DOHH2 (cell line): Measurements from ENCODE around the gene ALG2.

Source experiments
- H3F3A ChIP-seq: fragments of 200-600 bp; sonication (generic), shearing (Covaris generic); 2 replicates; pipeline ENCODE4 v1.6.0; 2016; ENCODE audit warnings: antibody characterized with exemption, mild to moderate bottlenecking; ENCODE audit not compliant: control insufficient read depth, insufficient read depth
- H3K27ac ChIP-seq: fragments of 200-600 bp; sonication (generic); 2 replicates; pipeline ENCODE4 v1.5.1; 2014; ENCODE audit warnings: low read depth, mild to moderate bottlenecking, low read length, moderate library complexity
- H3K27me3 ChIP-seq: fragments of 200-600 bp; sonication (generic); 2 replicates; pipeline ENCODE4 v1.6.1; 2014; ENCODE audit warnings: mild to moderate bottlenecking, low read length, mixed read lengths; ENCODE audit not compliant: control insufficient read depth
- H3K36me3 ChIP-seq: fragments of 200-600 bp; sonication (generic); 2 replicates; pipeline ENCODE4 v1.6.1; 2014; ENCODE audit warnings: mild to moderate bottlenecking, low read length, moderate library complexity, mixed read lengths; ENCODE audit not compliant: control insufficient read depth
- H3K4me1 ChIP-seq: fragments of 200-600 bp; sonication (generic); 2 replicates; pipeline ENCODE4 v1.6.1; 2014; ENCODE audit warnings: mild to moderate bottlenecking, low read length, mixed read lengths; ENCODE audit not compliant: control insufficient read depth
- H3K4me2 ChIP-seq: fragments of 200-600 bp; sonication (generic); 2 replicates; pipeline ENCODE4 v1.6.0; 2014; ENCODE audit warnings: mild to moderate bottlenecking, low read length, moderate library complexity
- H3K4me3 ChIP-seq: fragments of 200-600 bp; sonication (generic); 2 replicates; pipeline ENCODE4 v1.5.1; 2014; ENCODE audit warnings: mild to moderate bottlenecking, low read length, mixed read lengths
- H3K79me2 ChIP-seq: fragments of 200-600 bp; sonication (generic); 2 replicates; pipeline ENCODE4 v1.6.1; 2014; ENCODE audit warnings: mild to moderate bottlenecking, low read length, mixed read lengths; ENCODE audit not compliant: control insufficient read depth
- H3K9me2 ChIP-seq: fragments of 200-600 bp; sonication (generic); replicated peaks from 2 replicates; pipeline ENCODE4 v1.6.1; 2014; ENCODE audit warnings: mild to moderate bottlenecking, low read length, mixed read lengths; ENCODE audit not compliant: control insufficient read depth
- H3K9me3 ChIP-seq: fragments of 200-600 bp; sonication (generic); 2 replicates; pipeline ENCODE4 v1.6.1; 2014; ENCODE audit warnings: antibody characterized with exemption, low read length, mixed read lengths; ENCODE audit not compliant: control insufficient read depth, insufficient read depth
- H4K20me1 ChIP-seq: fragments of 200-600 bp; sonication (generic); 2 replicates; pipeline ENCODE4 v1.6.0; 2014; ENCODE audit warnings: low read depth, mild to moderate bottlenecking, antibody characterized with exemption, low read length, moderate library complexity; ENCODE audit not compliant: control insufficient read depth, insufficient read depth
- CTCF ChIP-seq: fragments of 200-600 bp; sonication (generic); IDR thresholded peaks from one replicate; pipeline ENCODE4 v1.5.1; 2014; ENCODE audit warnings: antibody characterized with exemption, mild to moderate bottlenecking, low read depth, low read length; ENCODE audit not compliant: poor library complexity, severe bottlenecking
- EZH2phosphoT487 ChIP-seq: fragments of 200-600 bp; sonication (generic); IDR thresholded peaks from 2 replicates; pipeline ENCODE4 v1.6.1; 2017; ENCODE audit warnings: borderline replicate concordance, mild to moderate bottlenecking, antibody characterized with exemption, low read length, moderate library complexity, mixed read lengths

The ALG2 gene, protein sequence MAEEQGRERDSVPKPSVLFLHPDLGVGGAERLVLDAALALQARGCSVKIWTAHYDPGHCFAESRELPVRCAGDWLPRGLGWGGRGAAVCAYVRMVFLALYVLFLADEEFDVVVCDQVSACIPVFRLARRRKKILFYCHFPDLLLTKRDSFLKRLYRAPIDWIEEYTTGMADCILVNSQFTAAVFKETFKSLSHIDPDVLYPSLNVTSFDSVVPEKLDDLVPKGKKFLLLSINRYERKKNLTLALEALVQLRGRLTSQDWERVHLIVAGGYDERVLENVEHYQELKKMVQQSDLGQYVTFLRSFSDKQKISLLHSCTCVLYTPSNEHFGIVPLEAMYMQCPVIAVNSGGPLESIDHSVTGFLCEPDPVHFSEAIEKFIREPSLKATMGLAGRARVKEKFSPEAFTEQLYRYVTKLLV

GRCh38 chr9:99221621-99222415, at the start of gene ALG2, which contains the start of gene SEC61B:
ALG2 (minus strand) TSS chr9:99221942; CDS start chr9:99221894, 48 bp downstream.
SEC61B (plus strand) TSS chr9:99222282; CDS start chr9:99222364, 82 bp downstream.
- no peaks in the 10 kb centered on the region for H3K27me3 ChIP-seq
- H3F3A ChIP-seq = no peaks in the 10 kb centered on the region
- H3K4me2 ChIP-seq = peak within 1 kb of the TSS; percentile 92
- peak within 1 kb of the TSS; percentile 75 for H3K27ac ChIP-seq
- TF ChIP-seq EZH2phosphoT487 (no peak), CTCF (no peak)
- H3K9me2 ChIP-seq = no peaks in the 10 kb centered on the region
- H4K20me1 ChIP-seq = peaks cover 11% of the 10 kb centered on the region; the same call in 1 of the 2 replicates
- no peaks in the 10 kb centered on the region for H3K9me3 ChIP-seq
- peaks cover 33% of the 10 kb centered on the region for H3K4me1 ChIP-seq
- peak within 1 kb of the TSS; percentile 92 for H3K4me3 ChIP-seq
- H3K36me3 ChIP-seq = peaks cover 69% of the 10 kb centered on the region
- H3K79me2 ChIP-seq = peaks cover 97% of the 10 kb centered on the region

DNA sequence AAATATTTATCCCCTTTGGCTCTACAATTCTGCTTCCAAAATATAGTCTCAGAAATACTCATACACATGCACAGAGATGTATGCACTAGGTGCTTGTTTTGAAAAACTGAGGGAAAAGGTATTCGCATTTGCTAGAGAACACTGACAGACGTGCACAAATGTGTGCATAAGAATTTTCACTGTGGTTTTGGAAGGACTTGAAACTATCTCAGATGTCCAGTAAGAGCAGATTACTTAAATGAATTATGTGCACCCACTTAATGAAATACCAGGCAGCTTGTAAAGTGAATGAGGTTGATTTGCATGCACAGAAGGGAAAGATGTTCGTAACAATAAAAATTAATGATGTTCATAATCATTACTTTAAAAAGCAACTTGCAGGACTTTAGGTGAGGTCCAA, 48.7 kb upstream of the ALG2 start:
- no peaks in the 10 kb centered on the region for H3K27me3 ChIP-seq
- H3K36me3 ChIP-seq = no peaks in the 10 kb centered on the region
- H3K4me2 ChIP-seq = no peak overlapping the region
- H3K79me2 ChIP-seq = no peaks in the 10 kb centered on the region
- no peaks in the 10 kb centered on the region for H4K20me1 ChIP-seq
- H3K27ac ChIP-seq = no peak overlapping the region
- no peak overlapping the region for H3K4me3 ChIP-seq
- H3K9me2 ChIP-seq = no peaks in the 10 kb centered on the region
- H3K4me1 ChIP-seq = peaks cover 17% of the 10 kb centered on the region
- no peaks in the 10 kb centered on the region for H3K9me3 ChIP-seq
- no peak for TF ChIP-seq EZH2phosphoT487
- TF ChIP-seq CTCF = no peak
- no peaks in the 10 kb centered on the region for H3F3A ChIP-seq

- Histone ChIP-seq H3K27ac (no peak overlapping the region), H3K9me3 (no peaks in the 10 kb centered on the region), H3K27me3 (no peaks in the 10 kb centered on the region), H3K4me3 (no peak overlapping the region), H3K9me2 (no peaks in the 10 kb centered on the region), H3K36me3 (no peaks in the 10 kb centered on the region), H3K4me2 (no peak overlapping the region), H3K4me1 (peaks cover 28% of the 10 kb centered on the region), H4K20me1 (no peaks in the 10 kb centered on the region), H3F3A (peaks cover 3% of the 10 kb centered on the region; the same call in 1 of the 2 replicates), H3K79me2 (no peaks in the 10 kb centered on the region)
- TF ChIP-seq EZH2phosphoT487 (no peak), CTCF (no peak)
Measured at GRCh38 chr9:99269416-99269815, 47.7 kb upstream of the ALG2 start.
